ENCODE data around the gene RPS18. TPM values are rescaled to one million over a fixed set of nuclear protein-coding genes. Genes with fewer than 3 reads are reported as not detected.

Gene RPS18
- total RNA-seq, 2 experiments from 2014 or later, result 4,317 to 7,191 TPM

DNA sequence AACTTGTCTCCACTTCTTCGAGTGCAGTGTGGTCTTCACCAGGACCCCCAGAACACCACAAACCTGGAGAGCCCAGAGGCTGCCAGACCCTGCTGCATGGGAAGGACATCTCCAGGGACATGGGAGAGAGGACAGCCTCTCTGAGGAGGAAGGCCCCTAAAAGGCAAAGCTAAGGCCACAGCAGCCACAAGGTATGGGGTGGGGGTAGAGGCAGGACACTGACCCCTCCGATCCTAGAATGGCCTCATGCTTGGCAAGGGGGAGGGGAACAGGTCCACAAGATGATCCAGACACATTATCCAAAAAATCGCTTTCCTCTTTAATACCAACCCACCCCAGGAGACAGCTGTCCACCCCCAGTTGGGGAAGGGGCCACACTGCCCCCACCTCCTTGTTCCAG lies 6.9 kb downstream of the RPS18 start:
- H2AFZ ChIP-seq (ENCODE audit: low read length), result no peak overlapping the region
- H3K36me3 ChIP-seq (ENCODE audit: insufficient read depth, low read length), result peaks cover 91% of the 10 kb centered on the region
- H3K27ac ChIP-seq (ENCODE audit: low read depth, low read length, poor library complexity, severe bottlenecking), result peak overlapping the region; percentile 93
- H3K4me1 ChIP-seq (ENCODE audit: insufficient read depth, low read length, poor library complexity, severe bottlenecking), result peaks cover 54% of the 10 kb centered on the region
- no peak overlapping the region for H3K4me2 ChIP-seq (ENCODE audit: low read length)
- H3K4me3 ChIP-seq (ENCODE audit: low read depth, low read length, poor library complexity, severe bottlenecking), result no peak overlapping the region
- intact Hi-C loops (cut with micrococcal nuclease; ENCODE audit: unreplicated experiment), result loop anchor here (1.0 to 5.0 kb wide), 3 partner anchors 20 to 148 kb away; partner anchors contain the start of gene KIFC1
- POLR2A ChIA-PET, result interaction anchor here (0.8 to 3.2 kb wide), 3 partner anchors 11 to 31 kb away, joined by 3 to 19 read pairs (median 4); partner anchors contain the start of genes PFDN6, RGL2 and WDR46
- BruUV-seq (replicated peaks), result no TSS peak
- no peaks in the 10 kb centered on the region for H3K9me2 ChIP-seq (ENCODE audit: insufficient read depth, low read length)
- TF ChIP-seq, protein P1, sequence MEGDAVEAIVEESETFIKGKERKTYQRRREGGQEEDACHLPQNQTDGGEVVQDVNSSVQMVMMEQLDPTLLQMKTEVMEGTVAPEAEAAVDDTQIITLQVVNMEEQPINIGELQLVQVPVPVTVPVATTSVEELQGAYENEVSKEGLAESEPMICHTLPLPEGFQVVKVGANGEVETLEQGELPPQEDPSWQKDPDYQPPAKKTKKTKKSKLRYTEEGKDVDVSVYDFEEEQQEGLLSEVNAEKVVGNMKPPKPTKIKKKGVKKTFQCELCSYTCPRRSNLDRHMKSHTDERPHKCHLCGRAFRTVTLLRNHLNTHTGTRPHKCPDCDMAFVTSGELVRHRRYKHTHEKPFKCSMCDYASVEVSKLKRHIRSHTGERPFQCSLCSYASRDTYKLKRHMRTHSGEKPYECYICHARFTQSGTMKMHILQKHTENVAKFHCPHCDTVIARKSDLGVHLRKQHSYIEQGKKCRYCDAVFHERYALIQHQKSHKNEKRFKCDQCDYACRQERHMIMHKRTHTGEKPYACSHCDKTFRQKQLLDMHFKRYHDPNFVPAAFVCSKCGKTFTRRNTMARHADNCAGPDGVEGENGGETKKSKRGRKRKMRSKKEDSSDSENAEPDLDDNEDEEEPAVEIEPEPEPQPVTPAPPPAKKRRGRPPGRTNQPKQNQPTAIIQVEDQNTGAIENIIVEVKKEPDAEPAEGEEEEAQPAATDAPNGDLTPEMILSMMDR (conservative IDR thresholded peaks at IDR 0.05; ENCODE audit: low read length), result no peak
- no peak for TF ChIP-seq EZH2phosphoT487 (IDR thresholded peaks at IDR 0.05; ENCODE audit: borderline replicate concordance, low read depth, low read length)
- CTCF ChIA-PET (ENCODE audit: unreplicated experiment), result interaction anchor here (2.7 kb wide), 1 partner anchor 21 kb away, joined by 12 read pairs; no protein-coding TSS in a partner anchor
- DNase-seq (ENCODE audit: low spot score), result no peak
- no peaks in the 10 kb centered on the region for H3K9me3 ChIP-seq (ENCODE audit: low read length)
- H4K20me1 ChIP-seq (ENCODE audit: insufficient read depth, low read length), result peaks cover 15% of the 10 kb centered on the region
- peaks cover 22% of the 10 kb centered on the region for H3K79me2 ChIP-seq (ENCODE audit: insufficient read depth, low read depth, low read length)

DNA sequence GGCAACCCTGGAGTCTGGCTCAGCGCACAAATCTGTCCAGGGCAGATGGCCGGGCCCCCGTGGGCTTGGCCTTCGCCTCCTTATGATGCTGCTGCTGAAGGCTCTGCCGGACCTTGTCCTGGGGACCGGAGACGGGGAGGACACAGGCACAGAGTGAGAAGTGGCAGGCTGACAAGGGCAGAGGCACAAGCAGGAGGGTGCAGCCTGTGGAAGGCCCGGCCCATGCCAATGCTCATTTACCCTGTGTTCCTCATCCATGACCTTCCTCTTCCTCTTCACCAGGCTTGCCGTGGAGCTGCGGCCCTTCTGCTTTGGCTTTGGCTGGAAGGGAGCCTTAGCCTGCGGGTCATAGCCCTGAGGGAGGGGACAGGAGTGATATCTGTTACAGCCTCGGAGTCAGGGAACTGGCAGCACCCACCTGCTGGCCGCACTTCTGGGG lies 7.4 kb downstream of the RPS18 start:
- H2AFZ ChIP-seq (ENCODE audit: low read length), result no peak overlapping the region
- DNase-seq (ENCODE audit: low spot score), result no peak
- peak overlapping the region; percentile 93 for H3K27ac ChIP-seq (ENCODE audit: low read depth, low read length, poor library complexity, severe bottlenecking)
- no peaks in the 10 kb centered on the region for H3K9me3 ChIP-seq (ENCODE audit: low read length)
- peaks cover 17% of the 10 kb centered on the region for H3K79me2 ChIP-seq (ENCODE audit: insufficient read depth, low read depth, low read length)
- TF ChIP-seq, protein P1 (conservative IDR thresholded peaks at IDR 0.05; ENCODE audit: low read length), result no peak
- TF ChIP-seq EZH2phosphoT487 (IDR thresholded peaks at IDR 0.05; ENCODE audit: borderline replicate concordance, low read depth, low read length), result no peak
- ChIA-PET POLR2A (interaction anchor here (0.8 kb wide), 1 partner anchor 31 kb away, joined by 4 read pairs; no protein-coding TSS in a partner anchor), CTCF (ENCODE audit: unreplicated experiment) (no interaction called here)
- H3K9me2 ChIP-seq (ENCODE audit: insufficient read depth, low read length), result no peaks in the 10 kb centered on the region
- intact Hi-C loops (cut with micrococcal nuclease; ENCODE audit: unreplicated experiment), result loop anchor here (5.0 kb wide), 2 partner anchors 113 to 148 kb away; partner anchors contain the start of gene KIFC1
- BruUV-seq (replicated peaks), result TSS peak; percentile 67
- H4K20me1 ChIP-seq (ENCODE audit: insufficient read depth, low read length), result peaks cover 10% of the 10 kb centered on the region
- H3K36me3 ChIP-seq (ENCODE audit: insufficient read depth, low read length), result peaks cover 91% of the 10 kb centered on the region
- H3K4me1 ChIP-seq (ENCODE audit: insufficient read depth, low read length, poor library complexity, severe bottlenecking), result peaks cover 49% of the 10 kb centered on the region
- no peak overlapping the region for H3K4me2 ChIP-seq (ENCODE audit: low read length)
- no peak overlapping the region for H3K4me3 ChIP-seq (ENCODE audit: low read depth, low read length, poor library complexity, severe bottlenecking)

DNA sequence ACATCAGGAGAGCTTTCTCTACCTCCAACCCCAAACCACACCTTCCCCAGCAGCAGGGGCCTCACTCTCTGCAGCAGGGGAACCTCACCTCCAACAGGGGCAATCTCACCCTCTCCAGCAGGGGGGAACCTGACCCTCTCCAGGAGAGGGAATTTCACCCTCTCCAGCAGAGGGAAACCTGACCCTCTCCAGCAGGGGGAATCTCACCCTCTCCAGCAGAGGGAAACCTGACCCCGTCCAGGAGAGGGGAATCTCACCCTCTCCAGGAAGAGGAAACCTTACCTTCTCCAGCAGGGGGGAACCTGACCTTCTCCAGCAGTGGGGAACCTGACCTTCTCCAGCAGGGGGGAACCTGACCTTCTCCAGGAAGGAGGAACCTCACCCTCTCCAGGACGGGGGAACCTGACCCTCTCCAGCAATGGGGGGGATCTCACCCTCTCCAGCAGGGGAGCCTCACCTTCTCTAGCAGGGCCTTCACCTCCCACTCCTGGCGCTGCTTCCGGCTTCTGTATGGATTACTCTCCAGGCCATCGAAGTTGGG lies 8.2 kb downstream of the RPS18 start:
- BruUV-seq (replicated peaks), result no TSS peak
- H4K20me1 ChIP-seq (ENCODE audit: insufficient read depth, low read length), result peaks cover 2% of the 10 kb centered on the region; the same call in 1 of the 2 replicates
- ChIA-PET CTCF (ENCODE audit: unreplicated experiment) (no interaction called here), POLR2A (no interaction called here)
- peaks cover 90% of the 10 kb centered on the region for H3K36me3 ChIP-seq (ENCODE audit: insufficient read depth, low read length)
- H3K27ac ChIP-seq (ENCODE audit: low read depth, low read length, poor library complexity, severe bottlenecking), result peak overlapping the region; percentile 93
- H2AFZ ChIP-seq (ENCODE audit: low read length), result no peak overlapping the region
- no peak for TF ChIP-seq EZH2phosphoT487 (IDR thresholded peaks at IDR 0.05; ENCODE audit: borderline replicate concordance, low read depth, low read length)
- TF ChIP-seq, protein P1 (conservative IDR thresholded peaks at IDR 0.05; ENCODE audit: low read length), result peak; percentile 78
- intact Hi-C loops (cut with micrococcal nuclease; ENCODE audit: unreplicated experiment), result loop anchor here (5.0 kb wide), 2 partner anchors 112 to 147 kb away; partner anchors contain the start of gene KIFC1
- H3K4me1 ChIP-seq (ENCODE audit: insufficient read depth, low read length, poor library complexity, severe bottlenecking), result peaks cover 41% of the 10 kb centered on the region
- no peak overlapping the region for H3K4me3 ChIP-seq (ENCODE audit: low read depth, low read length, poor library complexity, severe bottlenecking)
- no peak overlapping the region for H3K4me2 ChIP-seq (ENCODE audit: low read length)
- DNase-seq (ENCODE audit: low spot score), result peak; percentile 48
- H3K9me2 ChIP-seq (ENCODE audit: insufficient read depth, low read length), result no peaks in the 10 kb centered on the region
- no peaks in the 10 kb centered on the region for H3K9me3 ChIP-seq (ENCODE audit: low read length)
- peaks cover 9% of the 10 kb centered on the region for H3K79me2 ChIP-seq (ENCODE audit: insufficient read depth, low read depth, low read length)
